Measurements from ENCODE around the gene TP53TG3. TPM values are rescaled to one million over a fixed set of nuclear protein-coding genes. Genes with fewer than 3 reads are reported as not detected.
"Not testable (repeated sequence)": the region's sequence is repeated elsewhere in the genome, so short reads cannot be mapped to it uniquely, and the experiment has no call there.

Gene TP53TG3, protein sequence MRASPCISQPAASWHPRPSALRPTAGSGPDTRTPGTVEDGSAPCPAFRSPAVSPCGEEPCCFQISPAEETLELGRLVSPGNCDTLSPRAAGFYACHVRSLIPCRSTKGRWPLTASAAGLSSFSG
- total RNA-seq (2016; rRNA removed; fragmentation: Illumina TruSeq; extraction: Trizol), result not detected in 2 replicates
- total RNA-seq (2016; cell fraction: cytosol; rRNA removed; fragmentation: Illumina TruSeq; extraction: Trizol; ENCODE audit: low read depth), result not detected in 2 replicates
- not detected in 2 replicates for total RNA-seq (2016; cell fraction: insoluble cytoplasmic fraction; rRNA removed; fragmentation: Illumina TruSeq; extraction: Trizol)
- total RNA-seq (2016; cell fraction: membrane; rRNA removed; fragmentation: Illumina TruSeq; extraction: Trizol), result not detected in 2 replicates
- not detected in 2 replicates for total RNA-seq (2016; cell fraction: nucleus; rRNA removed; fragmentation: Illumina TruSeq; extraction: Trizol)
- polyA plus RNA-seq (2011; rRNA removed), result not detected in 2 replicates
- polyA plus RNA-seq (2011; cell fraction: cytosol; rRNA removed), result not detected in 2 replicates
- polyA plus RNA-seq (2011; cell fraction: nucleus; rRNA removed), result not detected in 2 replicates
- polyA plus RNA-seq (2012), result not detected in 2 replicates
- not detected in 2 replicates for polyA plus RNA-seq (2016; cell fraction: cytosol; fragmentation: Illumina TruSeq; extraction: Trizol; ENCODE audit: low read depth)
- polyA plus RNA-seq (2016; cell fraction: insoluble cytoplasmic fraction; fragmentation: Illumina TruSeq; extraction: Trizol; ENCODE audit: low read depth), result not detected in 2 replicates
- not detected in 2 replicates for polyA plus RNA-seq (2016; cell fraction: membrane; fragmentation: Illumina TruSeq; extraction: Trizol; ENCODE audit: low read depth)
- not detected in 2 replicates for polyA plus RNA-seq (2016; cell fraction: nucleus; fragmentation: Illumina TruSeq; extraction: Trizol; ENCODE audit: insufficient read depth, low read depth)
- not detected in 2 replicates for polyA minus RNA-seq (2011; rRNA and poly(A)+ RNA removed; ENCODE audit: low replicate concordance)
- polyA minus RNA-seq (2011; cell fraction: cytosol; rRNA and poly(A)+ RNA removed), result not detected in 2 replicates
- not detected in 2 replicates for polyA minus RNA-seq (2011; cell fraction: nucleus; rRNA and poly(A)+ RNA removed)
- not detected for Bru-seq, nascent RNA
- BruChase-seq, experiment 1, labeled RNA remaining after a 6-hour chase, result not detected
- BruChase-seq, experiment 2, labeled RNA remaining after a 2-hour chase, result not detected
- long read RNA-seq, experiment 1, result 0 reads
- long read RNA-seq, experiment 2, result 0 reads

DNA sequence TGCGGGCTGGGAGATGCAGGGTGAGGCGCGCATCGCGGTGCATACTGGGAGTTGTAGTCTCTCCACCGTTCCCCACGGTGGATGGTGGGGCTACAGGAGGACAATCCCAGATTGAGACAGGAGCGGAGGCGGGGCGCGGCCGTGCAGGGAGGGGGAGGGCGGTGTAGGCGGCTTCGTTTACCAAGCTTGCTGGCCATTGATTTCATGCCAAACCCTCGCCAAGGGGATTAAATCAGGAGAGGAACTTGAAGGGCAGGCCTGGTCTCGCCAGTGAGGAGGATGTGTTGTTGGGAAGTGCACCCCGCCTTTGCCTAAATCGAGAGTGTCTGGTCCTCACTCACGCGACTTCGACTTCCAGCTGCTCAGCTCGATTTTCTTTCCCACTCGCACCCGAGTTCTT lies at the start of gene TP53TG3:
Gene TP53TG3 (minus strand): TSS at position 101 of the 400 bp plus-strand sequence. CDS start 68 bp downstream, at position 33.
- H3K27me3 ChIP-seq (ENCODE audit: control insufficient read depth in 1 of 2, insufficient read depth in 2 of 2, low read length in 2 of 2); intact Hi-C loops (cut with micrococcal nuclease; ENCODE audit: unreplicated experiment); DNase-seq (ENCODE audit: low spot score); POLR2A ChIA-PET; H3K4me1 ChIP-seq (ENCODE audit: insufficient read depth, low read length); H3K4me2 ChIP-seq (ENCODE audit: low read depth, low read length); H3K4me3 ChIP-seq (replicated peaks in 1 of 3; ENCODE audit: insufficient read depth in 1 of 3, low read depth in 2 of 3, low read length in 3 of 3); BruUV-seq (replicated peaks); H3K79me2 ChIP-seq (ENCODE audit: insufficient read depth, low read length); CTCF ChIA-PET (ENCODE audit: low intra/inter-chr PET ratio, low total read pairs); H4K20me1 ChIP-seq (ENCODE audit: insufficient read depth, low read length); in situ Hi-C loops (cut with HindIII; ENCODE audit: extremely low pct_ligation_motif_present, low pct_unique_long_range_greater_than_20kb); ATAC-seq; H3K9ac ChIP-seq (ENCODE audit: insufficient read depth, low read depth, low read length); H2AFZ ChIP-seq (ENCODE audit: low read length); H3K27ac ChIP-seq (ENCODE audit: extremely low read length, insufficient read depth, low read length); H3K36me3 ChIP-seq (replicated peaks in 1 of 2; ENCODE audit: control insufficient read depth in 1 of 2, insufficient read depth in 2 of 2, low read length in 2 of 2); H3K9me3 ChIP-seq (ENCODE audit: low read length); FAIRE-seq: not testable (repeated sequence)
- no CpG with 5 or more reads among the region's 25 CpGs for WGBS (ENCODE audit: low lambda C conversion rate)

DNA sequence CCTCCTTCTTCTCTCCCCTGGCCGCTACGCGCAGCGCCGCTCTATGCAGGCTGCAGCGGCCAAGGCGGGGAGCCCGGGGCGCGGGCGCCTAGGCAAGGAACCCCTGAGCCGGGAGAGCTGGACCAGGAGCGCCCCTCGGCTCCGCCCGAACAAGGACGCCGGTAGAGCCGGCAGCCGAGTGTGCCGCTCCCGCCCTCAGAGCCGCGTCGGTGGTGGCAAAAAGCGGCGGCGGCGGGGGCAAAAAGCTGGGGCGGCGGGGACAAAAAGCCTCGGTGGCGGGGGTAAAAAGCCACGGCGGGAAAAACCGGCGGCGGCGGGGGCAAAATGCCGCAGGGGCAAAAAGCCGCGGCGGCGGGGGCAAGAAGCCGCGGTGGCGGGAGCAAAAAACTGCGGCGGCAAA lies 25.1 kb downstream of the TP53TG3 start:
- H4K20me1 ChIP-seq (ENCODE audit: insufficient read depth, low read length); H2AFZ ChIP-seq (ENCODE audit: low read length); H3K9me3 ChIP-seq (ENCODE audit: low read length); POLR2A ChIA-PET; H3K27me3 ChIP-seq (ENCODE audit: control insufficient read depth in 1 of 2, insufficient read depth in 2 of 2, low read length in 2 of 2); DNase-seq (ENCODE audit: low spot score); CTCF ChIA-PET (ENCODE audit: low intra/inter-chr PET ratio, low total read pairs); H3K4me3 ChIP-seq (replicated peaks in 1 of 3; ENCODE audit: insufficient read depth in 1 of 3, low read depth in 2 of 3, low read length in 3 of 3); H3K4me2 ChIP-seq (ENCODE audit: low read depth, low read length); H3K79me2 ChIP-seq (ENCODE audit: insufficient read depth, low read length); intact Hi-C loops (cut with micrococcal nuclease; ENCODE audit: unreplicated experiment); ATAC-seq; in situ Hi-C loops (cut with HindIII; ENCODE audit: extremely low pct_ligation_motif_present, low pct_unique_long_range_greater_than_20kb); FAIRE-seq; H3K36me3 ChIP-seq (replicated peaks in 1 of 2; ENCODE audit: control insufficient read depth in 1 of 2, insufficient read depth in 2 of 2, low read length in 2 of 2); H3K9ac ChIP-seq (ENCODE audit: insufficient read depth, low read depth, low read length); H3K4me1 ChIP-seq (ENCODE audit: insufficient read depth, low read length); H3K27ac ChIP-seq (ENCODE audit: extremely low read length, insufficient read depth, low read length); BruUV-seq (replicated peaks): not testable (repeated sequence)
- WGBS (ENCODE audit: low lambda C conversion rate), result 95% methylated on average over 48 of the region's 49 CpGs
